Prostate gland (tissue), 2 donors: ENCODE measurements around the gene EIF4G3. TPM values are rescaled to one million over a fixed set of nuclear protein-coding genes. Genes with fewer than 3 reads are reported as not detected.

Experiments
- DNase-seq: peaks from one replicate; pipeline ENCODE4 v3.0.0-alpha.2; 2019; ENCODE audit warnings: low spot score
- H3K27ac ChIP-seq, 2 donors: fragments of 200-600 bp; sonication (generic); 2 replicates each; pipeline ENCODE4 v1.5.1; 2017 to 2019
- H3K27me3 ChIP-seq: fragments of 200-600 bp; sonication (generic); replicated peaks from 2 replicates; pipeline ENCODE4 v1.5.1; 2019; ENCODE audit not compliant: insufficient read depth
- H3K36me3 ChIP-seq, 2 donors: fragments of 200-600 bp; sonication (generic); 1 replicate in 1 of 2; 2 replicates in 1 of 2; pipeline versions ENCODE4 v1.5.1 to v1.8.1; 2017 to 2019
- H3K4me1 ChIP-seq: fragments of 200-600 bp; sonication (generic); replicated peaks from 2 replicates; pipeline ENCODE4 v1.5.1; 2019
- H3K4me3 ChIP-seq, 2 donors: fragments of 200-600 bp; sonication (generic); 2 replicates each; pipeline ENCODE4 v1.5.1; 2017 to 2019
- H3K9me3 ChIP-seq: fragments of 200-600 bp; sonication (generic); 2 replicates; pipeline ENCODE4 v1.5.1; 2017
- POLR2A ChIP-seq: fragments of 450-650 bp; IDR thresholded peaks from one replicate; pipeline ENCODE4 v1.6.1; 2016; ENCODE audit warnings: antibody characterized with exemption, mild to moderate bottlenecking
- POLR2AphosphoS5 ChIP-seq: sonication (generic); formaldehyde crosslinking; IDR thresholded peaks from one replicate; pipeline ENCODE4 v1.6.1; 2017; ENCODE audit warnings: antibody characterized with exemption
- whole genome bisulfite sequencing: methylation state at CpG from one replicate; pipeline ENCODE4 v1.1.5; 2018; 5-methylcytosine and 5-hydroxymethylcytosine counted together
- intact Hi-C: fragments of 100-400 bp; cut with DNase I; formaldehyde crosslinking; loops from one replicate; pipeline ENCODE4 v1.14.2; 2022
- total RNA-seq, 2 donors: library from RNA; depleted of rRNA; stranded (reverse); fragments of >200 nt; gene quantifications; one replicate each; pipeline ENCODE4 v1.1.0, GENCODE V29; 2016
- TF ChIP-seq, protein P1 (sequence below), 4 experiments: fragments of 200-600 bp in 2 of 4; fragments of 450-650 bp in 2 of 4; sonication (generic) in 2 of 4; IDR thresholded peaks; 1 replicate in 3 of 4; 2 replicates in 1 of 4; pipeline ENCODE4 v1.5.1; 2016 to 2019; ENCODE audit warnings: antibody characterized with exemption in 4 of 4, mild to moderate bottlenecking in 2 of 4, moderate library complexity in 2 of 4

EIF4G3 gene
- total RNA-seq, 2 donors from 2014 or later, result 28.3 to 81.1 TPM

GRCh38 chr1:20996554-20996953, 180.1 kb downstream of the EIF4G3 start:
- DNase-seq, result no peak
- Histone ChIP-seq H3K4me3 (no peak overlapping the region), H3K27ac (no peak overlapping the region), H3K4me1 (no peaks in the 10 kb centered on the region), H3K27me3 (no peaks in the 10 kb centered on the region), H3K9me3 (no peaks in the 10 kb centered on the region), H3K36me3 (no peaks in the 10 kb centered on the region)
- intact Hi-C loops, result no loop called here
- TF ChIP-seq POLR2AphosphoS5, result peak; percentile 20
- TF ChIP-seq POLR2A, result no peak

DNA sequence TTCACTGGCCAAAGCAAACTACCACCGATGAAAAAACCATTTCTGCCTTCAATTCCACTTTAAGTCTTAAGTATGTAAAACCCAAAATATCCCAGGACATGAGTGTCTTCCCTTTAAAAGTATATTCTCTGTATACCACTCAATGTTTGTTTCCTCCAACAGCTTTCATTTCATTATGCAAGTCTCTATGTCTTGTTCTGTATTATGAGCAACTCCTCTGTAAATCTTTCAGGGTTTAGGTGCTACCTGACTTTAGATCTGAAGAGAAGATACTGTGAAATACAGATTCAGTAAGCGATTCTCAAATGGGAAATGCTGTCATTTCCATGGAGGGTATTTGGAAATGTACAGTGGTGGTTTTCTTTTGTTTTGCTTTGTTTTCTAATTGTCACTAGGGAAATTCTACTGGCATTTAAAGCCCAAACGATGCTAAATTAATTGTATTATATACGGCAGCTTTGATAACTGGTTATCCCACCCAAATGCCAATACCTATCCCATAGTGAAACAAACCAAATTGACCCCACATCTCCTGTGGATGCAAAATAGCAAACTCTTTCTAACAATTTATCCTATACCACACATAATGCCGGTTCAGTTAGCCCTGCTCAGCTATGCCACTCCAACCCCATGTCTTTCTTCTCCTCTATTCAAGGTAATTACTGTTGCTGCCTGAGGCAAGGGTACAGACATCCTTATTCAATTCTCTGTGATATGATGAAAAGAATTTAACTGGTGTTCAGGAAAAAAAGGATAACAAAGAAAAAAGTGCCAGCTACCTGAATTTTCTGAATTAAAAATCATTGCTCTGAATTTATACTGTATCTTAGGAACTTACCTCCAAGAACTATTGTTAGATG, 182.8 kb downstream of the EIF4G3 start:
- 85% methylated on average over 5 of the region's 5 CpGs for WGBS
- Histone ChIP-seq H3K9me3 (no peaks in the 10 kb centered on the region), H3K27me3 (no peaks in the 10 kb centered on the region), H3K36me3 (no peaks in the 10 kb centered on the region), H3K27ac (no peak overlapping the region), H3K4me3 (no peak overlapping the region), H3K4me1 (no peaks in the 10 kb centered on the region)
- TF ChIP-seq POLR2A (no peak), POLR2AphosphoS5 (no peak)
- TF ChIP-seq, protein P1, sequence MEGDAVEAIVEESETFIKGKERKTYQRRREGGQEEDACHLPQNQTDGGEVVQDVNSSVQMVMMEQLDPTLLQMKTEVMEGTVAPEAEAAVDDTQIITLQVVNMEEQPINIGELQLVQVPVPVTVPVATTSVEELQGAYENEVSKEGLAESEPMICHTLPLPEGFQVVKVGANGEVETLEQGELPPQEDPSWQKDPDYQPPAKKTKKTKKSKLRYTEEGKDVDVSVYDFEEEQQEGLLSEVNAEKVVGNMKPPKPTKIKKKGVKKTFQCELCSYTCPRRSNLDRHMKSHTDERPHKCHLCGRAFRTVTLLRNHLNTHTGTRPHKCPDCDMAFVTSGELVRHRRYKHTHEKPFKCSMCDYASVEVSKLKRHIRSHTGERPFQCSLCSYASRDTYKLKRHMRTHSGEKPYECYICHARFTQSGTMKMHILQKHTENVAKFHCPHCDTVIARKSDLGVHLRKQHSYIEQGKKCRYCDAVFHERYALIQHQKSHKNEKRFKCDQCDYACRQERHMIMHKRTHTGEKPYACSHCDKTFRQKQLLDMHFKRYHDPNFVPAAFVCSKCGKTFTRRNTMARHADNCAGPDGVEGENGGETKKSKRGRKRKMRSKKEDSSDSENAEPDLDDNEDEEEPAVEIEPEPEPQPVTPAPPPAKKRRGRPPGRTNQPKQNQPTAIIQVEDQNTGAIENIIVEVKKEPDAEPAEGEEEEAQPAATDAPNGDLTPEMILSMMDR (IDR thresholded peaks at IDR 0.05), result no peak
- intact Hi-C loops, result no loop called here
- no peak for DNase-seq

DNA sequence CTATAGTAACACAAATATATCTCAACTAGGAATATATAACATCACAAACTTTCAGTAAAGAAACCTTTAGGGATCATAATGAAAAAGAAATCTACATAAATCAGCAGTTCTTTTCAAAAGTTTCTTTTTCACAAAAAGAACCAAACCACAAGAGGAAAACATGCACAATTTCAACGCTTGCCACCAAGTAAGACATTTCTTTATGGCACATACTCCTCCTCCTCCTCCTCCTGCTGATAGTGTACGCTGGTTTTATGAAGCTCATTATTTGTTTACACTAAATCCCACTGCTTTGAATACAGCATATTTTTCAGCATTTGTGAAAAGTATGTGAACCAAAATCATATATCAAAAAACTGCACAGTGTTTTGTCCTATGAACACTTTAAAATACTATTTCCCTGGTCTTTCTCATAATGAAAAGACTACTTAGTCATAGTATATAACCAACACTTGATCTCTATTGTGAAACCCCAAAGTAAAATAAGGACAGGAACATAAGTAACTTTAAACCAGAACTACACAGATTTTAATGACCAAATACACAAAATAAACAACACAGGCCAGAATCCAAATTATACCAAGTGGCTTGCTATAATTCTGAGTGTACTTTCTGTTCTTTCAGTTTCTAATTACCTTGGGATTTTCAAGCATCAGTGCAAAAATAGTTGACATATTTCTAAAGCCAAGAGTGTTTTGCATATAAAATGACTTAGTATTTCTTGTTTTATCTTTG, 184.2 kb downstream of the EIF4G3 start:
- TF ChIP-seq, protein P1 (IDR thresholded peaks at IDR 0.05), result no peak
- TF ChIP-seq POLR2A, result no peak
- TF ChIP-seq POLR2AphosphoS5, result no peak
- Histone ChIP-seq H3K27ac (no peak overlapping the region), H3K27me3 (no peaks in the 10 kb centered on the region), H3K36me3 (no peaks in the 10 kb centered on the region), H3K9me3 (no peaks in the 10 kb centered on the region), H3K4me1 (no peaks in the 10 kb centered on the region), H3K4me3 (no peak overlapping the region)
- intact Hi-C loops, result no loop called here
- no peak for DNase-seq
- WGBS, result 64% methylated on average over 2 of the region's 2 CpGs

DNA sequence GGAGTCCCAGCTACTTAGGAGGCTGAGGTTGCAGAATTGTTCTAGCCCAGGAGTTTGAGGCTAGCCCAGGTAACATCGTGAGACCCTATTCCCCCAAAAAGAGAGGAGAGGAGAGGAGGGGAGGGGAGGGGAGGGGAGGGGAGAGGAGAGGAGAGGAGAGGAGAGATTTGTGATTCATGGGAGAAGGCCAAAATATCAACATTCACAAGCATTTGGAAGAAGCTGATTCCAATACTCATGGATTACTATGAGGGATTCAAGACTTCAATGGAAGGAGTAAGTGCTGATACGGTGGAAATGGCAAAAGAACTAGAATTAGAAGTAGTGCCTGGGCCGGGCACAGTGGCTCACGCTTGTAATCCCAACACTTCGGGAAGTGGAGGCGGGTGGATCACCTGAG, 187.8 kb downstream of the EIF4G3 start:
- no peak for TF ChIP-seq POLR2A
- TF ChIP-seq, protein P1 (IDR thresholded peaks at IDR 0.05), result no peak
- TF ChIP-seq POLR2AphosphoS5, result no peak
- 95% methylated on average over 6 of the region's 6 CpGs for WGBS
- Histone ChIP-seq H3K27ac (no peak overlapping the region), H3K27me3 (no peaks in the 10 kb centered on the region), H3K4me3 (no peak overlapping the region), H3K36me3 (no peaks in the 10 kb centered on the region), H3K4me1 (no peaks in the 10 kb centered on the region), H3K9me3 (no peaks in the 10 kb centered on the region)
- no peak for DNase-seq
- intact Hi-C loops, result loop anchor here (10.0 kb wide), 1 partner anchor 294 kb away; no protein-coding TSS in a partner anchor

- intact Hi-C loops, result loop anchor here (10.0 kb wide), 1 partner anchor 293 kb away; no protein-coding TSS in a partner anchor
- no peak overlapping the region for H3K27ac ChIP-seq
- H3K36me3 ChIP-seq, result no peaks in the 10 kb centered on the region
Measured at GRCh38 chr1:20987831-20988825, 188.6 kb downstream of the EIF4G3 start.

More at GRCh38 chr1:20987831-20988825, 188.6 kb downstream of the EIF4G3 start:
- no peaks in the 10 kb centered on the region for H3K27me3 ChIP-seq
- no peak for TF ChIP-seq POLR2A
- no peak for TF ChIP-seq POLR2AphosphoS5
- TF ChIP-seq, protein P1 (IDR thresholded peaks at IDR 0.05), result no peak
- H3K4me3 ChIP-seq, result no peak overlapping the region
- no peak for DNase-seq
- H3K9me3 ChIP-seq, result no peaks in the 10 kb centered on the region
- no peaks in the 10 kb centered on the region for H3K4me1 ChIP-seq
